Jurkat, Clone E6-1 (cell line): ENCODE results near the gene NF1.
"Not testable (repeated sequence)": the region's sequence is repeated elsewhere in the genome, so short reads cannot be mapped to it uniquely, and the experiment has no call there.

ENCODE experiments used
- DNase-seq: peaks from one replicate; pipeline ENCODE4 v3.0.0-alpha.2; 2011; ENCODE audit warnings: low read depth, low spot score
- H3K4me3 ChIP-seq: 2 replicates; pipeline ENCODE4 v1.5.1; 2011; ENCODE audit warnings: mild to moderate bottlenecking, low read length, control low read depth, moderate library complexity

NF1 gene

GRCh38 chr17:31312223-31312622 is 217.4 kb downstream of the NF1 start:
- not testable (repeated sequence) for DNase-seq, H3K4me3 ChIP-seq

GRCh38 chr17:31313982-31314781 is 219.4 kb downstream of the NF1 start, which contains the start of gene EVI2B:
Gene EVI2B, minus strand, starts transcription at chr17:31314054. Its CDS starts 8,445 bp downstream, at chr17:31305609.
- DNase-seq: peak; percentile 47
- H3K4me3 ChIP-seq: peak within 1 kb of the TSS; percentile 25

- no peak overlapping the region for H3K4me3 ChIP-seq
- DNase-seq: no peak
Measured at GRCh38 chr17:31314782-31315100, 220.0 kb downstream of the NF1 start.

GRCh38 chr17:31318298-31318801 is 223.6 kb downstream of the NF1 start:
- peak; percentile 43 for DNase-seq

GRCh38 chr17:31318851-31319661 is 224.3 kb downstream of the NF1 start:
- H3K4me3 ChIP-seq: peak overlapping the region; percentile 46
- DNase-seq: peak; percentile 38

More at GRCh38 chr17:31318298-31318801, 223.6 kb downstream of the NF1 start:
- peak overlapping the region; percentile 46 for H3K4me3 ChIP-seq

GRCh38 chr17:31320241-31320640 is 225.5 kb downstream of the NF1 start:
- peak overlapping the region; percentile 35; the same call in 1 of the 2 replicates for H3K4me3 ChIP-seq
- peak; percentile 28 for DNase-seq

GRCh38 chr17:31320791-31321190 is 226.0 kb downstream of the NF1 start:
- no peak for DNase-seq
- peak overlapping the region; percentile 35 for H3K4me3 ChIP-seq

GRCh38 chr17:31321481-31321880 is 226.7 kb downstream of the NF1 start, which contains the start of gene EVI2A:
Gene EVI2A, minus strand, starts transcription at chr17:31321622. Its CDS starts 2,609 bp downstream, at chr17:31319013.
- peak within 1 kb of the TSS; percentile 35 for H3K4me3 ChIP-seq
- DNase-seq: peak; percentile 90

GRCh38 chr17:31321966-31322365 is 227.2 kb downstream of the NF1 start:
- no peak overlapping the region for H3K4me3 ChIP-seq
- DNase-seq: no peak

GRCh38 chr17:31323551-31323950 is 228.8 kb downstream of the NF1 start:
- H3K4me3 ChIP-seq: no peak overlapping the region
- DNase-seq: no peak

- H3K4me3 ChIP-seq: no peak overlapping the region
- no peak for DNase-seq
Measured at GRCh38 chr17:31327534-31328159, 232.9 kb downstream of the NF1 start.

- DNase-seq: no peak
- H3K4me3 ChIP-seq: no peak overlapping the region
Measured at GRCh38 chr17:31328160-31328535, 233.4 kb downstream of the NF1 start.

GRCh38 chr17:31329221-31329620 is 234.4 kb downstream of the NF1 start:
- no peak overlapping the region for H3K4me3 ChIP-seq
- no peak for DNase-seq

GRCh38 chr17:31339906-31340661 is 245.3 kb downstream of the NF1 start:
- DNase-seq: no peak
- no peak overlapping the region for H3K4me3 ChIP-seq

GRCh38 chr17:31345191-31345747 is 250.5 kb downstream of the NF1 start:
- not testable (repeated sequence) for H3K4me3 ChIP-seq, DNase-seq

- DNase-seq: no peak
Measured at GRCh38 chr17:31349454-31349853, 254.7 kb downstream of the NF1 start.

GRCh38 chr17:31355935-31356334 is 261.2 kb downstream of the NF1 start:
- DNase-seq: no peak
- H3K4me3 ChIP-seq: no peak overlapping the region

More at GRCh38 chr17:31349454-31349853, 254.7 kb downstream of the NF1 start:
- no peak overlapping the region for H3K4me3 ChIP-seq

- no peak for DNase-seq
- H3K4me3 ChIP-seq: no peak overlapping the region
Measured at GRCh38 chr17:31357091-31357490, 262.3 kb downstream of the NF1 start.
